HFF-Myc (cell line): ENCODE measurements around the gene BIN1.

Experiments
- DNase-seq: peaks from one replicate; pipeline ENCODE4 v3.0.0-alpha.2; 2011; ENCODE audit warnings: low read depth; ENCODE audit errors: extremely low read depth
- H3K4me3 ChIP-seq: replicated peaks from 2 replicates; pipeline ENCODE4 v1.5.1; 2011; ENCODE audit warnings: low read depth, mild to moderate bottlenecking, control low read depth, low read length
- TF ChIP-seq, protein P1 (sequence below): IDR thresholded peaks from 2 replicates; pipeline ENCODE4 v1.5.1; 2012; ENCODE audit warnings: mild to moderate bottlenecking, low read depth, low read length, control low read depth; ENCODE audit errors: missing control alignments

BIN1 gene

DNA sequence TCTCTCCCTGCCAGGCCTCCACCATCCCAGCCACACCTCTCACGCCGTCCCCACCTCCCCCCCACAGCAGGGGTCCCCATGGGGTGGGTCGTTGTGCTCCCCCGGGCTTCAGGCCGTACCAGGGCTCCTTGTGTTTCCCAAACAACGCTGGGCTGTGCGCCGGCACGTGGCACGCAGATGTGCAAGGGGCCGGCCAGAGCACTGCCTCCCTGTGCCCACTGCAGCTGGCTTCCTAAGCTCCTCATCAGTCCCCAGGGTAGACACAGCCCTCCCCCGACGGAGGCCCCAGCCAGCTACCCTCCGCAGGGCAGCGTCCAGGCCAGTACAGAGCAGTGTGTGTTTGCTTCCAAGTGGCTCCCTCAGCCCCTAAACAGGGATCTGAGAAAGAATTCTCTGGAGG lies 34.0 kb downstream of the BIN1 start:
- no peak overlapping the region for H3K4me3 ChIP-seq
- no peak for DNase-seq
- TF ChIP-seq, protein P1, sequence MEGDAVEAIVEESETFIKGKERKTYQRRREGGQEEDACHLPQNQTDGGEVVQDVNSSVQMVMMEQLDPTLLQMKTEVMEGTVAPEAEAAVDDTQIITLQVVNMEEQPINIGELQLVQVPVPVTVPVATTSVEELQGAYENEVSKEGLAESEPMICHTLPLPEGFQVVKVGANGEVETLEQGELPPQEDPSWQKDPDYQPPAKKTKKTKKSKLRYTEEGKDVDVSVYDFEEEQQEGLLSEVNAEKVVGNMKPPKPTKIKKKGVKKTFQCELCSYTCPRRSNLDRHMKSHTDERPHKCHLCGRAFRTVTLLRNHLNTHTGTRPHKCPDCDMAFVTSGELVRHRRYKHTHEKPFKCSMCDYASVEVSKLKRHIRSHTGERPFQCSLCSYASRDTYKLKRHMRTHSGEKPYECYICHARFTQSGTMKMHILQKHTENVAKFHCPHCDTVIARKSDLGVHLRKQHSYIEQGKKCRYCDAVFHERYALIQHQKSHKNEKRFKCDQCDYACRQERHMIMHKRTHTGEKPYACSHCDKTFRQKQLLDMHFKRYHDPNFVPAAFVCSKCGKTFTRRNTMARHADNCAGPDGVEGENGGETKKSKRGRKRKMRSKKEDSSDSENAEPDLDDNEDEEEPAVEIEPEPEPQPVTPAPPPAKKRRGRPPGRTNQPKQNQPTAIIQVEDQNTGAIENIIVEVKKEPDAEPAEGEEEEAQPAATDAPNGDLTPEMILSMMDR, result no peak

DNA sequence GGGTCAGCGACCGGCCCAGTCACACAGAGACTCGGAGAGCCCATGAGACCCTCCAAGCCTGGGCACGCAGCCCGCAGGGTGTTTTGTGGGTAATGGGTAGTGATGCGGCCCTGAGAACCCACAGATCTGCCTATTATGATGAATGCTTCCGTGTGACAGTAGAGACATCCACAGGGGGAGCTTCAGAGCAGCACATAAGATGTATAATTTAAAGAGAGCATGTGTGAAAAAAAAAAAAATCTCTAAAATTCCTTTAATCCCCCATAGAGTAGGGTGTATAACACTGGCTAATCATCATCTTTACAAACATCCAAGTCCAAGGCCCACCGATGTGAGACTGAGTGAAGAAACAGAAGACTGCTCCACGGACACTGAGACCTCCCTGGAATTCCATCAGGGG lies 34.6 kb downstream of the BIN1 start:
- no peak overlapping the region for H3K4me3 ChIP-seq
- TF ChIP-seq, protein P1, result no peak
- DNase-seq, result no peak

DNA sequence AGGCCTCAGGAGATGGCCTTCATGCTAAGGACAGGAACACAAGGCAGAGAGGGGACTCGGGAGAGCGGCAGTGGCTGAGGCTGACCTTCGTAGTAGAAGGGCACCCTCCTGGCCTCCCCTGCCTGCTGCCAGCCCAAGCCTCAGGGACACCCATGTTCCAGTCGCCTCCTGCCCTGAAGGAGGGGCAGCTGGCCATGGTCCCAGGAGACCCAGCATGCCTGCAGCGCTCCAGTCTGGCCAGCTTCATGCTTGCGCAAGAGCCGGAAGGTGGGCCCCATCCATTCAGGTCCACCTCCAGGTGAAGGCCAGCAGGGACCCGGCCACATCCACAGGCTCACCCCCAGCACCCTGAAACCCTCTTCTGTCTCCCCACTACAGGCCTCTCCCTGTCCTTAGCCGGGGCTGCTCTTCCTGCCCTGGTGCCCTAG lies 35.0 kb downstream of the BIN1 start:
- no peak for DNase-seq
- TF ChIP-seq, protein P1, result no peak
- no peak overlapping the region for H3K4me3 ChIP-seq

DNA sequence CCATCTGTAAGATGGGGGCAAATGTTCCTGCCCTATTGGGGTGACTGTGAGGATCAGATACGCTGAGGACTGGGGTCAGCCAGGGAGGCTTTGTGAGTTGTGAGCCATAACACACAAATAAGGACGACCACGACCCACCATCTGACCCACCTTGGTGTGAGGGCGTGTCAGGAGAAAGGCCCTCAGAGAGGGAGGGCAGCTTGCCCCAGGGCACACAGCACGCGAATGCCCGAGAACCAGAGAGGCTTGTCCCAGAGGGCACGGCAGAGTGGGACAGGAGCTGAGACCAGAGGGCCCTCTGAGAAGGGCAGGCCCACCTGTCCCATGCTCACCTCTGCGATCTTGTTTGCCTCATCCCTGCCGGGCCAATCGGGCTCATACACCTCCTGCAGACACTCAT lies 36.7 kb downstream of the BIN1 start:
- H3K4me3 ChIP-seq, result no peak overlapping the region

DNA sequence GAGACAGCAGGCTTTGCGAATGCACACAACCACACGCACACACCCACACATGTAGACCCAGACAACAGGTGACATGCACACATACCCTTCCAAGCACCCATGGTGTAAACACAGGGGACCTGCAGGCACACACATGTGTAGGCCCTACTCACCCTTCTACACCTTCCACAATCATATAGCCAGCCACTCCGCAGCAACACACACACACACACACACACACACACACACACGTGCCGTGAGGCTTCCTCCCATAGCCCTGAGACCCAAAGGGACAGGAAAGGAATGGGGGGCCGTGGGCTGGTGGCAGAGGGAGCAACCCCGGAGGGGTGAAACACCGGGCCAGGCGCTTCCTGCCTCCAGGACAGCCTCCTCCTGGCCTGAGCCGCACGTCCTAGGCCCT lies 37.4 kb downstream of the BIN1 start:
- H3K4me3 ChIP-seq, result no peak overlapping the region
- TF ChIP-seq, protein P1, result no peak
- no peak for DNase-seq

More for the DNA sequence above, 36.7 kb downstream of the BIN1 start:
- TF ChIP-seq, protein P1, result no peak
- DNase-seq, result no peak

DNA sequence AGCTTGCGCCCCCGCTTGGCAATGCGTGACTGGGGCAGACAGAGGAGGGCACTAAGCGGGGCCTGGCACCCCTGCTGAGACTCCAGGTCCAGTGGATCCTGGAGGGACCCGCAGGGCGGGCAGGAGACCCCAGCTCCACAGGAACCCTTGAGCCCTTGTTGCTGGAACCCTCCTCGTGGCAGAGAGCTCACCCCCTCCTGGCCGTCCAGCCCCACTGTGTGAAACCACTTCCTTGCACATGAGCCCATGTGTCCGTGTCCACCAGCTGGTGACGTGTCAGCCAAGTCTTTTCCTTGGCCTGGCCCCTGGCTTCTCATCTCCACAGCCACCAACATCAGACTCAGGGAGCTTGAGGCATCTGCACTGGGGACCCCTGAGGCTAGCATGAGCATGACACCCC lies 38.0 kb downstream of the BIN1 start:
- H3K4me3 ChIP-seq, result no peak overlapping the region
- TF ChIP-seq, protein P1, result no peak
- DNase-seq, result no peak

DNA sequence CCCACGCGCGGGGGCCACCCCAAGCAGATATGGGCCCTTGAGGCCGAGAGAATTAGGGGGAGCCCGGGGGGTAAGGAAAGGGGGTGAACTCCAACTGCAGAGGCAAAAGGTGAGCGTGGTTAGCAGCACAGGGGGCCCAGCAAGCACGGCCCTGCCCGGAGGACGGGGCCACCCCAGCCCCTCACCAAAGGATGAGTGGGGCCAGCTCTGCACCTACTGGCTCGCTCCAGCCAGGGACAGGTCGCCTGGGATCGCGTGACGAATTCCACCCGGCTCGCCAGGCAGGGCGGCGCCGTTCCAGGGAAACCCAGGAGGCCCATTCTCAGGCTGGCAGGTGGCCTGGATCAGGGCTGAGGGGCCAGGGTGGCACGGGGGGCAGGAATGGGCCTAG lies 38.6 kb downstream of the BIN1 start:
- TF ChIP-seq, protein P1, result no peak
- DNase-seq, result no peak
- H3K4me3 ChIP-seq, result no peak overlapping the region
